A673 (cell line): ENCODE measurements around the gene SUPT3H. TPM values are rescaled to one million over a fixed set of nuclear protein-coding genes. Genes with fewer than 3 reads are reported as not detected.
"Not testable (repeated sequence)": the region's sequence is repeated elsewhere in the genome, so short reads cannot be mapped to it uniquely, and the experiment has no call there.

Source experiments
- BruUV-seq: library from RNA; stranded (reverse); fragments of 400-500 nt; replicated peaks from 2 replicates; lab custom pipeline; 2021; lab: Mats Ljungman, UMichigan
- CTCF ChIA-PET: fragments of 300-600 bp; sonication (Branson Sonifier 250); formaldehyde crosslinking; loops from one replicate; lab custom pipeline; 2022; ENCODE audit warnings: antibody characterized with exemption; lab: Charles Lee
- POLR2A ChIA-PET: fragments of 300-600 bp; sonication (Branson Sonifier 250); formaldehyde crosslinking; loops from one replicate; lab custom pipeline; 2022; ENCODE audit warnings: antibody characterized with exemption; ENCODE audit not compliant: low non-redundant PET; lab: Charles Lee
- DNase-seq: peaks from one replicate; pipeline ENCODE4 v3.0.0-alpha.2; 2015; ENCODE audit warnings: low spot score
- H3K27ac ChIP-seq: fragments of 200-600 bp; sonication (generic); 2 replicates; pipeline ENCODE4 v1.5.1; 2016; ENCODE audit warnings: mixed run types, low read depth, mild to moderate bottlenecking, mixed read lengths, antibody characterized with exemption, low read length; ENCODE audit not compliant: poor library complexity, severe bottlenecking
- H3K27me3 ChIP-seq: fragments of 200-600 bp; sonication (generic); replicated peaks from 2 replicates; pipeline ENCODE4 v1.6.1; 2017; ENCODE audit warnings: mixed run types, low read depth, mild to moderate bottlenecking, mixed read lengths, antibody characterized with exemption, low read length; ENCODE audit not compliant: insufficient read depth, poor library complexity
- H3K36me3 ChIP-seq: fragments of 200-600 bp; sonication (generic); 2 replicates; pipeline ENCODE4 v1.6.1; 2016; ENCODE audit warnings: mixed run types, mild to moderate bottlenecking, mixed read lengths, antibody characterized with exemption, low read length; ENCODE audit not compliant: insufficient read depth, poor library complexity, severe bottlenecking
- H3K4me1 ChIP-seq: fragments of 200-600 bp; sonication (generic); 2 replicates; pipeline ENCODE4 v1.6.1; 2017; ENCODE audit warnings: mixed run types, mild to moderate bottlenecking, mixed read lengths, antibody characterized with exemption, low read length; ENCODE audit not compliant: insufficient read depth, poor library complexity, severe bottlenecking
- H3K4me3 ChIP-seq: fragments of 200-600 bp; sonication (generic); 2 replicates; pipeline ENCODE4 v1.5.1; 2016; ENCODE audit warnings: low read depth, mixed run types, mild to moderate bottlenecking, mixed read lengths, low read length; ENCODE audit not compliant: poor library complexity, severe bottlenecking
- H3K9me3 ChIP-seq: fragments of 200-600 bp; sonication (generic); 2 replicates; pipeline ENCODE4 v1.6.1; 2016; ENCODE audit warnings: mixed run types, low read depth, mild to moderate bottlenecking, mixed read lengths, antibody characterized with exemption, low read length; ENCODE audit not compliant: poor library complexity, severe bottlenecking
- EZH2 ChIP-seq: fragments of 200-600 bp; sonication (generic); IDR thresholded peaks from 2 replicates; pipeline ENCODE4 v1.6.1; 2017; ENCODE audit warnings: borderline replicate concordance, low read depth, mild to moderate bottlenecking, mixed read lengths, antibody characterized with exemption, low read length; ENCODE audit not compliant: poor library complexity, severe bottlenecking
- intact Hi-C: fragments of 100-400 bp; cut with micrococcal nuclease; formaldehyde crosslinking; loops from one replicate; pipeline ENCODE4 v1.10.0; 2022; ENCODE audit not compliant: unreplicated experiment
- total RNA-seq: library from RNA; stranded (reverse); gene quantifications from 2 replicates; pipeline ENCODE4 v1.2.3, GENCODE V29; 2021
- TF ChIP-seq, protein P1 (sequence below): fragments of 300-800, 200-600 bp; sonication (generic); conservative IDR thresholded peaks from 2 replicates; pipeline ENCODE4 v1.5.1; 2017; ENCODE audit warnings: low read depth, mild to moderate bottlenecking, antibody characterized with exemption, low read length, moderate library complexity, mixed read lengths

SUPT3H gene
- total RNA-seq, 1 experiment from 2014 or later = 10.8 TPM

DNA sequence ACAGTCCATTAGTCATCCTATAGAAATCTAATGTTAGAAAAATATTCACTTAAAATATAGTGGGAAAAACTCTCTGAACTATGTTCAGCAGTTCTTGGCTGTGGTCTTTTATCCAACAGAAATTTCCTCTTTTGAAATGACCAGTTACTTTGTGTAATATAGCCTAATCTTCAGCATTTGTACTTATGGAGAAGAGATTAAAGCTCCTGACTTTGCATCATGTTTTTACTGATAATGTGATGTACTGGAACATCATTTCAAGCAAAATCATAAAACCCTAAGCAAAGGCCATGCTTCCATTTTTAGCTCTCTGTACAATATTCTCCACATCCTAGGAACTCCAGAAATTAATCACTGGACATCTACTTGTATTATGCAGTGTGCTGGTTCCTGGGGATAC is 480.4 kb downstream of the SUPT3H start:
- no peaks in the 10 kb centered on the region for H3K27me3 ChIP-seq
- POLR2A ChIA-PET = no interaction called here
- no peak overlapping the region for H3K4me3 ChIP-seq
- DNase-seq = no peak
- BruUV-seq = no TSS peak
- H3K27ac ChIP-seq = no peak overlapping the region
- H3K9me3 ChIP-seq = no peaks in the 10 kb centered on the region
- CTCF ChIA-PET = no interaction called here
- no peaks in the 10 kb centered on the region for H3K36me3 ChIP-seq
- H3K4me1 ChIP-seq = peaks cover 10% of the 10 kb centered on the region
- TF ChIP-seq EZH2 = no peak
- TF ChIP-seq, protein P1, sequence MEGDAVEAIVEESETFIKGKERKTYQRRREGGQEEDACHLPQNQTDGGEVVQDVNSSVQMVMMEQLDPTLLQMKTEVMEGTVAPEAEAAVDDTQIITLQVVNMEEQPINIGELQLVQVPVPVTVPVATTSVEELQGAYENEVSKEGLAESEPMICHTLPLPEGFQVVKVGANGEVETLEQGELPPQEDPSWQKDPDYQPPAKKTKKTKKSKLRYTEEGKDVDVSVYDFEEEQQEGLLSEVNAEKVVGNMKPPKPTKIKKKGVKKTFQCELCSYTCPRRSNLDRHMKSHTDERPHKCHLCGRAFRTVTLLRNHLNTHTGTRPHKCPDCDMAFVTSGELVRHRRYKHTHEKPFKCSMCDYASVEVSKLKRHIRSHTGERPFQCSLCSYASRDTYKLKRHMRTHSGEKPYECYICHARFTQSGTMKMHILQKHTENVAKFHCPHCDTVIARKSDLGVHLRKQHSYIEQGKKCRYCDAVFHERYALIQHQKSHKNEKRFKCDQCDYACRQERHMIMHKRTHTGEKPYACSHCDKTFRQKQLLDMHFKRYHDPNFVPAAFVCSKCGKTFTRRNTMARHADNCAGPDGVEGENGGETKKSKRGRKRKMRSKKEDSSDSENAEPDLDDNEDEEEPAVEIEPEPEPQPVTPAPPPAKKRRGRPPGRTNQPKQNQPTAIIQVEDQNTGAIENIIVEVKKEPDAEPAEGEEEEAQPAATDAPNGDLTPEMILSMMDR = no peak
- intact Hi-C loops = no loop called here

DNA sequence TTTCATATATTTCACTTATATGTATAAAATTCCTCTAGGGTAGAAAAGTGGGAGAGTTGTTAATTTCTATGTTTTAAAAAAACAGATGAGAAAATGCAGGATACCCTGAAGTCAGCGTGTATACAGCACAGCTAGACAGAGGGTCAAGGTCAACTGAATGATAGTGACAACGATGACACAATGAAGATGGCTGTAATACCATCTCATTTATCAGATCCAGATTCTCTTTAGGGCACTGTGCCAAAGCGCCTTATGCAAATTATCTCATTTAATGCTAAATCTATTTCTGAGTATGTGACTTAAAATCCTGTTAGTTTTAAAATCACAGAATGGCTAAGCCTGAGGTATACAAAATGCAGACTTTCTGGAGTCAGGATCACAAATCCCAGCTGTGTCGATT is 481.0 kb downstream of the SUPT3H start:
- POLR2A ChIA-PET = no interaction called here
- CTCF ChIA-PET = no interaction called here
- intact Hi-C loops = no loop called here

DNA sequence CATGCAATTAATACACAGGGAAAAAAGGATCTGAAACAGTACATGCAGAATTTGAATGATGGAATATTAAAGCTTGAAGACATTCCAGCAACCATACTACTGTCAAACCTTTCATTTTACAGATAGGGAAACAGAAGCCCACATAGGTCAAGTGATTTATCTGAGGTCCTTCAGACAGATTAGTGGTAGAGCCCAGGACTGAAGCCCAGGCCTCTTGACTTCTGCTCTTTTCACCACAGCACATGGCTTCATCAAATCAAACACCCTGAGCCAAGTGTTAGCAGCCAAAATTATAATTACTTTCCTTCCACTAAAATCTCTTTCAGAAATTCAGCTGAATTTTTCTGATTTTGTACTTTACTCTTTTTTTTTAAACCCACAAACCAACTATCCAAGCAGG is 485.2 kb downstream of the SUPT3H start:
- Histone ChIP-seq H3K27me3 (no peaks in the 10 kb centered on the region), H3K4me1 (peaks cover 10% of the 10 kb centered on the region), H3K4me3 (no peak overlapping the region), H3K9me3 (no peaks in the 10 kb centered on the region), H3K36me3 (no peaks in the 10 kb centered on the region), H3K27ac (no peak overlapping the region)
- ChIA-PET POLR2A (no interaction called here), CTCF (interaction anchor here (0.6 kb wide), 1 partner anchor 257 kb away, joined by 3 read pairs; no protein-coding TSS in a partner anchor)
- no TSS peak for BruUV-seq
- no peak for DNase-seq
- intact Hi-C loops = no loop called here
- TF ChIP-seq, protein P1 = no peak
- TF ChIP-seq EZH2 = no peak

More for the DNA sequence above, 481.0 kb downstream of the SUPT3H start:
- Histone ChIP-seq H3K4me1 (peaks cover 10% of the 10 kb centered on the region), H3K27ac (no peak overlapping the region), H3K4me3 (no peak overlapping the region), H3K36me3 (no peaks in the 10 kb centered on the region), H3K9me3 (no peaks in the 10 kb centered on the region), H3K27me3 (no peaks in the 10 kb centered on the region)
- no TSS peak for BruUV-seq
- TF ChIP-seq, protein P1 = no peak
- TF ChIP-seq EZH2 = no peak
- peak; percentile 56 for DNase-seq

DNA sequence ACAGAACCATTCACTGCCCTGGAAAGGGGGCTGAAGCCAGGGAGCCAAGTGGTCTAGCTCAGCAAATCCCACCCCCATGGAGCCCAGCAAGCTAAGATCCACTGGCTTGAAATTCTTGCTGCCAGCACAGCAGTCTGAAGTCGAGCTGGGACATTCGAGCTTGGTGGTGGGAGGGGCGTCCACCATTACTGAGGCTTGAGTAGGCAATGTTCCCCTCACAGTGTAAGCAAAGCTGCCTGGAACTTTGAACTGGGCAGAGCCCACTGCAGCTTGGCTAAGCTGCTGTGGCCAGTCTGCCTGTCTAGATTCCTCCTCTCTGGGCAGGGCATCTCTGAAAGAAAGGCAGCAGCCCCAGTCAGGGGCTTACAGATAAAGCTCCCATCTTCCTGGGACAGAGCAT is 498.7 kb downstream of the SUPT3H start:
- H3K4me3 ChIP-seq, POLR2A ChIA-PET, H3K9me3 ChIP-seq, intact Hi-C loops, CTCF ChIA-PET, BruUV-seq, H3K27ac ChIP-seq, H3K4me1 ChIP-seq, H3K27me3 ChIP-seq, DNase-seq, H3K36me3 ChIP-seq: not testable (repeated sequence)

DNA sequence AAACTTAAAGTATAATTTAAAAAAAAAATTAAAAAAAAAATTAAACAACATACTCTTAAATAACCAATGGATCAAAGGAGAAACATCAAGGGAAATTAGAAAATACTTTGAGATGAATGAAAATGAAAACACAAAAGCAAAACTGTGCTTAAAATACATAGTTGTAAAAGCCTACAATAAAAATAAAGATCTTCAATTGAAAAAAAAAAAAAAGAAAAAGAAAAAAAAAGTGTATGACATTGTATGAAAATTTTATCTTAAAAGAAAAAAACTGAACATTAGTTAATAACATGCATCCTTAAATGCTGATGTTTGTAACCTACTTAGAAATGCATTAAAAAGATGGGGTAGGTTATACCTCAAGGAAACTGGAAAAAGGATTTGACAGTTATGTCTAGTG is 501.1 kb downstream of the SUPT3H start:
- BruUV-seq, intact Hi-C loops: not testable (repeated sequence)

More for the DNA sequence above, 501.1 kb downstream of the SUPT3H start:
- H3K27me3 ChIP-seq, POLR2A ChIA-PET, DNase-seq, H3K4me1 ChIP-seq, H3K27ac ChIP-seq, H3K4me3 ChIP-seq, CTCF ChIA-PET, H3K36me3 ChIP-seq, H3K9me3 ChIP-seq: not testable (repeated sequence)
